Endothelial cell of umbilical vein (primary cell): ENCODE data around the gene CFAP61.

Experiments
- EZH2 ChIP-seq: IDR thresholded peaks from 2 replicates; pipeline ENCODE4 v1.6.1; 2012; ENCODE audit warnings: borderline replicate concordance, low read depth, mild to moderate bottlenecking, moderate library complexity, low read length, inconsistent platforms; ENCODE audit not compliant: severe bottlenecking
- POLR2A ChIP-seq: IDR thresholded peaks from 2 replicates; pipeline ENCODE4 v1.6.1; 2012; ENCODE audit warnings: low read depth, mild to moderate bottlenecking, control low read depth, low read length
- TF ChIP-seq, protein P1 (sequence below), 2 donors: IDR thresholded peaks; 1 replicate in 1 of 2; 2 replicates in 1 of 2; pipeline ENCODE4 v1.5.1; 2011; ENCODE audit warnings: low read length in 2 of 2, mild to moderate bottlenecking in 2 of 2, moderate library complexity in 2 of 2, control low read depth in 1 of 2, inconsistent platforms in 1 of 2, low read depth in 1 of 2; ENCODE audit not compliant: insufficient read depth in 1 of 2; ENCODE audit errors: extremely low read depth in 1 of 2
- TF ChIP-seq, protein P2 (sequence below): IDR thresholded peaks from 2 replicates; pipeline ENCODE4 v1.6.1; 2011; ENCODE audit not compliant: insufficient read depth, insufficient read length

DNA sequence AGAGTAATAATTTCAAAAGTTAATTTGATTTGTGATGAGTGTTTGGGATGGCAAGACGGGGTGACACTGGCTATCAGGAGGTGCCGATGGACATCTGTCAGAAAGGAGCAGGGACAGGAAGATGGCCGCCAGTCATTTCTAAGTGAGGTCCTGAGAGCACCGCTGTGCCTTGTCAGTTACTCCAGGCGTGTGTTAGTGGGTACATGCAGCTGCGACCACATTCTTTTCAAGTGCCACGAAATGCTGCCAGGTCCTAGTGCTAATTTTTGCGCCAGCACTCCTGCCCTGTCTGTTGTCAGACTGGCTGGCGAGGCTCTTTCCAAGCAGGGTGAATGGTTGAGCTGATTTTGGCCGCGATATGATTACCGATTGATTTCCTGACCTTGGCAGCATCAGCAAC, 251.0 kb downstream of the CFAP61 start:
- TF ChIP-seq, protein P1, sequence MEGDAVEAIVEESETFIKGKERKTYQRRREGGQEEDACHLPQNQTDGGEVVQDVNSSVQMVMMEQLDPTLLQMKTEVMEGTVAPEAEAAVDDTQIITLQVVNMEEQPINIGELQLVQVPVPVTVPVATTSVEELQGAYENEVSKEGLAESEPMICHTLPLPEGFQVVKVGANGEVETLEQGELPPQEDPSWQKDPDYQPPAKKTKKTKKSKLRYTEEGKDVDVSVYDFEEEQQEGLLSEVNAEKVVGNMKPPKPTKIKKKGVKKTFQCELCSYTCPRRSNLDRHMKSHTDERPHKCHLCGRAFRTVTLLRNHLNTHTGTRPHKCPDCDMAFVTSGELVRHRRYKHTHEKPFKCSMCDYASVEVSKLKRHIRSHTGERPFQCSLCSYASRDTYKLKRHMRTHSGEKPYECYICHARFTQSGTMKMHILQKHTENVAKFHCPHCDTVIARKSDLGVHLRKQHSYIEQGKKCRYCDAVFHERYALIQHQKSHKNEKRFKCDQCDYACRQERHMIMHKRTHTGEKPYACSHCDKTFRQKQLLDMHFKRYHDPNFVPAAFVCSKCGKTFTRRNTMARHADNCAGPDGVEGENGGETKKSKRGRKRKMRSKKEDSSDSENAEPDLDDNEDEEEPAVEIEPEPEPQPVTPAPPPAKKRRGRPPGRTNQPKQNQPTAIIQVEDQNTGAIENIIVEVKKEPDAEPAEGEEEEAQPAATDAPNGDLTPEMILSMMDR (IDR thresholded peaks at IDR 0.05; ENCODE audit: extremely low read depth in 1 of 2, insufficient read depth in 1 of 2, low read depth in 1 of 2, low read length in 2 of 2): no peak
- TF ChIP-seq EZH2 (no peak), POLR2A (no peak)
- TF ChIP-seq, protein P2, sequence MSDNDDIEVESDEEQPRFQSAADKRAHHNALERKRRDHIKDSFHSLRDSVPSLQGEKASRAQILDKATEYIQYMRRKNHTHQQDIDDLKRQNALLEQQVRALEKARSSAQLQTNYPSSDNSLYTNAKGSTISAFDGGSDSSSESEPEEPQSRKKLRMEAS: no peak
